Peyer's patch (tissue), 4 donors: Measurements from ENCODE around the gene ACTL10. TPM values are rescaled to one million over a fixed set of nuclear protein-coding genes. Genes with fewer than 3 reads are reported as not detected.
A peak's percentile ranks its signal among the peaks of the same experiment; 100 is the strongest.

ENCODE experiments used
- DNase-seq, 3 donors: peaks; one replicate each; pipeline ENCODE4 v3.0.0-alpha.2; 2017 to 2019
- H3K27ac ChIP-seq, 4 donors: fragments of 200-600 bp; sonication (generic); one replicate each; pipeline ENCODE4 v1.5.1; 2016 to 2019
- H3K27me3 ChIP-seq, 2 donors: fragments of 200-600 bp; sonication (generic); one replicate each; pipeline ENCODE4 v1.5.1; 2019
- H3K36me3 ChIP-seq, 3 donors: fragments of 200-600 bp; sonication (generic); one replicate each; pipeline ENCODE4 v1.5.1; 2016 to 2019
- H3K4me1 ChIP-seq, 4 donors: fragments of 200-600 bp; sonication (generic); one replicate each; pipeline ENCODE4 v1.5.1; 2016 to 2019
- H3K4me3 ChIP-seq, 4 donors: fragments of 200-600 bp; sonication (generic); 1 replicate in 3 of 4; 2 replicates in 1 of 4; pipeline ENCODE4 v1.5.1; 2016 to 2019; ENCODE audit warnings: mild to moderate bottlenecking in 1 of 4
- H3K9me3 ChIP-seq, 4 donors: fragments of 200-600 bp; sonication (generic); one replicate each; pipeline ENCODE4 v1.5.1; 2016 to 2019; ENCODE audit warnings: mild to moderate bottlenecking in 1 of 4
- CTCF ChIP-seq, 6 experiments: fragments of 450-650 bp in 4 of 6; fragments of 200-600 bp in 2 of 6; sonication (generic) in 1 of 6; IDR thresholded peaks; one replicate each; pipeline ENCODE4 v1.5.1; 2017 to 2019; ENCODE audit warnings: antibody characterized with exemption in 6 of 6, mild to moderate bottlenecking in 3 of 6, moderate library complexity in 1 of 6
- POLR2A ChIP-seq, 2 donors: fragments of 450-650 bp; IDR thresholded peaks; one replicate each; pipeline ENCODE4 v1.5.1; 2017; ENCODE audit warnings: antibody characterized with exemption in 2 of 2, mild to moderate bottlenecking in 2 of 2, moderate library complexity in 2 of 2
- total RNA-seq, 4 donors: library from RNA; depleted of rRNA; stranded (reverse); fragments of >200 nt; gene quantifications; one replicate each; pipeline ENCODE4 v1.1.0, GENCODE V29; 2016

ACTL10 gene
- total RNA-seq, 4 donors from 2014 or later, result 1.2 to 3.1 (median 2.5) TPM; not detected in 1

- no peaks in the 10 kb centered on the region for H3K27me3 ChIP-seq
- peak; percentile 50 to 56 for TF ChIP-seq POLR2A (IDR thresholded peaks at IDR 0.05)
- TF ChIP-seq CTCF (IDR thresholded peaks at IDR 0.05), result no peak
- H3K4me1 ChIP-seq, result peaks cover 0 to 39% (median 15%) of the 10 kb centered on the region in 4 donors
- peak; percentile 71 to 93 (median 92) for DNase-seq
- H3K9me3 ChIP-seq, result no peaks in the 10 kb centered on the region
- peak within 1 kb of the TSS; percentile 81 to 93 (median 88) for H3K4me3 ChIP-seq
- H3K36me3 ChIP-seq, result peaks cover 0 to 8% (median 0%) of the 10 kb centered on the region in 3 donors
- peak within 1 kb of the TSS; percentile 82 to 90 (median 84) for H3K27ac ChIP-seq
Measured at GRCh38 chr20:33674294-33675135, 7.8 kb downstream of the ACTL10 start, which contains the start of gene NECAB3. NECAB3 (minus strand) TSS chr20:33674428; CDS start chr20:33674352, 76 bp downstream.

- Histone ChIP-seq H3K36me3 (peaks cover 0 to 6% (median 0%) of the 10 kb centered on the region in 3 donors), H3K4me1 (peaks cover 0 to 39% (median 20%) of the 10 kb centered on the region in 4 donors), H3K4me3 (peak overlapping the region; percentile 81 to 93 (median 88)), H3K27ac (peak overlapping the region; percentile 82 to 90 (median 84)), H3K27me3 (no peaks in the 10 kb centered on the region), H3K9me3 (no peaks in the 10 kb centered on the region)
- TF ChIP-seq POLR2A (IDR thresholded peaks at IDR 0.05) (no peak), CTCF (IDR thresholded peaks at IDR 0.05) (no peak)
- no peak for DNase-seq
Measured at GRCh38 chr20:33675136-33675959, 8.6 kb downstream of the ACTL10 start.

GRCh38 chr20:33676121-33676520 lies 9.4 kb downstream of the ACTL10 start:
- no peaks in the 10 kb centered on the region for H3K36me3 ChIP-seq
- H3K4me3 ChIP-seq, result no peak overlapping the region
- peaks cover 0 to 39% (median 20%) of the 10 kb centered on the region in 4 donors for H3K4me1 ChIP-seq
- DNase-seq, result no peak
- no peaks in the 10 kb centered on the region for H3K9me3 ChIP-seq
- H3K27ac ChIP-seq, result peak overlapping the region; percentile 38 to 90 (median 84)
- TF ChIP-seq POLR2A (IDR thresholded peaks at IDR 0.05) (no peak), CTCF (IDR thresholded peaks at IDR 0.05) (no peak)
- no peaks in the 10 kb centered on the region for H3K27me3 ChIP-seq

GRCh38 chr20:33676652-33677645 lies 10.2 kb downstream of the ACTL10 start:
- no peaks in the 10 kb centered on the region for H3K9me3 ChIP-seq
- no peaks in the 10 kb centered on the region for H3K36me3 ChIP-seq
- TF ChIP-seq CTCF (IDR thresholded peaks at IDR 0.05), result no peak
- no peak for TF ChIP-seq POLR2A (IDR thresholded peaks at IDR 0.05)
- no peak for DNase-seq
- peaks cover 0 to 39% (median 20%) of the 10 kb centered on the region in 4 donors for H3K4me1 ChIP-seq
- H3K27ac ChIP-seq, result peak overlapping the region in 3 of 4 donors; percentile 38 to 82 (median 54)
- H3K4me3 ChIP-seq, result no peak overlapping the region
- no peaks in the 10 kb centered on the region for H3K27me3 ChIP-seq
